ENCODE results near the gene SAMD13. TPM values are rescaled to one million over a fixed set of nuclear protein-coding genes. Genes with fewer than 3 reads are reported as not detected.

The SAMD13 gene
- total and polyA plus RNA-seq, 2 donors (not counting 1 experiment from before 2014, with no cell fraction given): 0.42 TPM; not detected in 1

DNA sequence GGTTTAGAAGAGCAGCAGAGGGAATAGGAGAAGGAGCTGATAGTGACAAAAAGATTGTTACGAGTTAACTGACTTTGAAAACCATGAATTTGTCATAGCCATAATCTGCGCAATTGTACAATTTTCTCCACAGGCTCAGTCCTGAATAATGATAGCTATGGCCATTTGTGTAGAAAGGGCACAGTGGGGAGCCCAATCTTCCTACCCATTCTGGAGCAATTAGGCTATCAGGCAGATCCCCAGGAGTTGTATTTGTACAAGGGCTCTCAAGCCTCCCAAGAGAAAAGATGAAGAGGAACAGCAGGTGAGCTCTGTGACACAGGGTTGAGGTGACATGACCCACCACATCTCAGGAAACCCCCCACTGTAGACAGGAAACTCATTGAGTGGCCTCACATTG is 42.1 kb upstream of the SAMD13 start:
- H3K27ac ChIP-seq (ENCODE audit: low read length in 2 of 2): no peak overlapping the region
- H3K79me2 ChIP-seq (ENCODE audit: control insufficient read depth, insufficient read depth, low read length): no peaks in the 10 kb centered on the region
- H3K36me3 ChIP-seq (replicated peaks in 1 of 2; ENCODE audit: control extremely low read depth in 1 of 2, control insufficient read depth in 1 of 2, extremely low read depth in 1 of 2, insufficient read depth in 2 of 2, low read length in 1 of 2): no peaks in the 10 kb centered on the region
- no peak overlapping the region for H3K4me3 ChIP-seq (ENCODE audit: control extremely low read depth in 1 of 5, extremely low read depth in 1 of 5, insufficient read depth in 1 of 5, low read depth in 2 of 5, low read length in 4 of 5)
- TF ChIP-seq, protein P1, sequence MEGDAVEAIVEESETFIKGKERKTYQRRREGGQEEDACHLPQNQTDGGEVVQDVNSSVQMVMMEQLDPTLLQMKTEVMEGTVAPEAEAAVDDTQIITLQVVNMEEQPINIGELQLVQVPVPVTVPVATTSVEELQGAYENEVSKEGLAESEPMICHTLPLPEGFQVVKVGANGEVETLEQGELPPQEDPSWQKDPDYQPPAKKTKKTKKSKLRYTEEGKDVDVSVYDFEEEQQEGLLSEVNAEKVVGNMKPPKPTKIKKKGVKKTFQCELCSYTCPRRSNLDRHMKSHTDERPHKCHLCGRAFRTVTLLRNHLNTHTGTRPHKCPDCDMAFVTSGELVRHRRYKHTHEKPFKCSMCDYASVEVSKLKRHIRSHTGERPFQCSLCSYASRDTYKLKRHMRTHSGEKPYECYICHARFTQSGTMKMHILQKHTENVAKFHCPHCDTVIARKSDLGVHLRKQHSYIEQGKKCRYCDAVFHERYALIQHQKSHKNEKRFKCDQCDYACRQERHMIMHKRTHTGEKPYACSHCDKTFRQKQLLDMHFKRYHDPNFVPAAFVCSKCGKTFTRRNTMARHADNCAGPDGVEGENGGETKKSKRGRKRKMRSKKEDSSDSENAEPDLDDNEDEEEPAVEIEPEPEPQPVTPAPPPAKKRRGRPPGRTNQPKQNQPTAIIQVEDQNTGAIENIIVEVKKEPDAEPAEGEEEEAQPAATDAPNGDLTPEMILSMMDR (IDR thresholded peaks at IDR 0.05): no peak
- no peak for TF ChIP-seq EZH2 (IDR thresholded peaks at IDR 0.05; ENCODE audit: borderline replicate concordance, insufficient read depth, low read depth, low read length, poor library complexity, severe bottlenecking)
- Mint-ChIP-seq H3K4me3 (no peak overlapping the region), H3K4me1 (no peaks in the 10 kb centered on the region), H3K9me3 (ENCODE audit: insufficient read depth) (no peaks in the 10 kb centered on the region), H3K27ac (no peak overlapping the region), H3K27me3 (no peaks in the 10 kb centered on the region)
- no peaks in the 10 kb centered on the region for H3K4me1 ChIP-seq (ENCODE audit: control insufficient read depth in 2 of 2, insufficient read depth in 2 of 2, low read length in 2 of 2)
- H3K4me2 ChIP-seq (replicated peaks; ENCODE audit: low read depth, low read length, poor library complexity, severe bottlenecking): no peak overlapping the region
- POLR2A ChIA-PET: no interaction called here
- intact Hi-C loops (cut with micrococcal nuclease): no loop called here
- DNase-seq (no peak), ATAC-seq (ENCODE audit: low read depth) (no peak)
- H3K9ac ChIP-seq (ENCODE audit: low read length): no peak overlapping the region
- WGBS (ENCODE audit: insufficient coverage): 100% methylated on average over 1 of the region's 2 CpGs
- no peaks in the 10 kb centered on the region for H3K9me3 ChIP-seq (ENCODE audit: control extremely low read depth in 1 of 3, control insufficient read depth in 2 of 3, insufficient read depth in 1 of 3, low read length in 2 of 3)
- no peaks in the 10 kb centered on the region for H4K20me1 ChIP-seq (ENCODE audit: control insufficient read depth, insufficient read depth, low read length, poor library complexity, severe bottlenecking)
- CTCF ChIA-PET: no interaction called here
- no peaks in the 10 kb centered on the region for H3K27me3 ChIP-seq (replicated peaks in 1 of 4; ENCODE audit: control extremely low read depth in 1 of 4, control insufficient read depth in 3 of 4, insufficient read depth in 4 of 4, low read length in 3 of 4)
- no peak overlapping the region for H2AFZ ChIP-seq (ENCODE audit: insufficient read depth, low read depth, low read length, poor library complexity, severe bottlenecking)

DNA sequence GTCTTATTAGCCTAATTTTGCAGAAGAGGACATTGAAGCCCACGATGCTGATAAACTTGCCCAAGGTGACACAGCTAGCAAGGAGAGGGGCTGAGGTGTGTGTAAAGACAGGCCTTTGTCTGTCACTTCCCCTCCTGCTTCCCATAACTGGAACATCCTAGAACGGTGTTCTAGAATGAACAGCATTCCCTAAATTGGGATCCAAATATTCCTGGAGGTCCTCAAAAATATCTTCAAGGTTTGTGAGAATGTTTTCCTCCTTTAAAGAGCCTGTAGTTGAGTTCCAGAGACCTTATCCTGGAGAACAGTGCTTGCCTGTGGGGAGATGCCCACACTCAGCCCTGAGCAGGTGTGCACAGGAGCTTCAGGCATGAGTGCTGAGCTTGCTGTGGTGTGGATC is 41.5 kb upstream of the SAMD13 start:
- intact Hi-C loops (cut with micrococcal nuclease): no loop called here
- Mint-ChIP-seq H3K4me3 (no peak overlapping the region), H3K4me1 (no peaks in the 10 kb centered on the region), H3K27me3 (no peaks in the 10 kb centered on the region), H3K9me3 (ENCODE audit: insufficient read depth) (no peaks in the 10 kb centered on the region), H3K27ac (no peak overlapping the region)
- Histone ChIP-seq H3K79me2 (ENCODE audit: control insufficient read depth, insufficient read depth, low read length) (no peaks in the 10 kb centered on the region), H4K20me1 (ENCODE audit: control insufficient read depth, insufficient read depth, low read length, poor library complexity, severe bottlenecking) (no peaks in the 10 kb centered on the region), H3K4me3 (ENCODE audit: control extremely low read depth in 1 of 5, extremely low read depth in 1 of 5, insufficient read depth in 1 of 5, low read depth in 2 of 5, low read length in 4 of 5) (no peak overlapping the region), H3K27ac (ENCODE audit: low read length in 2 of 2) (no peak overlapping the region), H3K4me1 (ENCODE audit: control insufficient read depth in 2 of 2, insufficient read depth in 2 of 2, low read length in 2 of 2) (no peaks in the 10 kb centered on the region), H3K9me3 (ENCODE audit: control extremely low read depth in 1 of 3, control insufficient read depth in 2 of 3, insufficient read depth in 1 of 3, low read length in 2 of 3) (no peaks in the 10 kb centered on the region), H2AFZ (ENCODE audit: insufficient read depth, low read depth, low read length, poor library complexity, severe bottlenecking) (no peak overlapping the region), H3K4me2 (replicated peaks; ENCODE audit: low read depth, low read length, poor library complexity, severe bottlenecking) (no peak overlapping the region), H3K27me3 (replicated peaks in 1 of 4; ENCODE audit: control extremely low read depth in 1 of 4, control insufficient read depth in 3 of 4, insufficient read depth in 4 of 4, low read length in 3 of 4) (no peaks in the 10 kb centered on the region), H3K9ac (ENCODE audit: low read length) (no peak overlapping the region), H3K36me3 (replicated peaks in 1 of 2; ENCODE audit: control extremely low read depth in 1 of 2, control insufficient read depth in 1 of 2, extremely low read depth in 1 of 2, insufficient read depth in 2 of 2, low read length in 1 of 2) (no peaks in the 10 kb centered on the region)
- CTCF ChIA-PET: no interaction called here
- WGBS (ENCODE audit: insufficient coverage): no CpG with 5 or more reads among the region's 2 CpGs
- DNase-seq (no peak), ATAC-seq (ENCODE audit: low read depth) (no peak)
- TF ChIP-seq EZH2 (IDR thresholded peaks at IDR 0.05; ENCODE audit: borderline replicate concordance, insufficient read depth, low read depth, low read length, poor library complexity, severe bottlenecking): no peak
- TF ChIP-seq, protein P1 (IDR thresholded peaks at IDR 0.05): no peak
- POLR2A ChIA-PET: no interaction called here

All from B cell (primary cell).